ENCODE data around the gene EXOC6B.

The EXOC6B gene

GRCh38 chr2:72828840-72829507 is 3.1 kb upstream of the EXOC6B start:
- no peak for DNase-seq

- DNase-seq = no peak
These were observed 2.3 kb upstream of the EXOC6B start for GRCh38 chr2:72827966-72828646.

- DNase-seq = no peak
These were observed 1.7 kb upstream of the EXOC6B start for GRCh38 chr2:72827487-72827886.

DNA sequence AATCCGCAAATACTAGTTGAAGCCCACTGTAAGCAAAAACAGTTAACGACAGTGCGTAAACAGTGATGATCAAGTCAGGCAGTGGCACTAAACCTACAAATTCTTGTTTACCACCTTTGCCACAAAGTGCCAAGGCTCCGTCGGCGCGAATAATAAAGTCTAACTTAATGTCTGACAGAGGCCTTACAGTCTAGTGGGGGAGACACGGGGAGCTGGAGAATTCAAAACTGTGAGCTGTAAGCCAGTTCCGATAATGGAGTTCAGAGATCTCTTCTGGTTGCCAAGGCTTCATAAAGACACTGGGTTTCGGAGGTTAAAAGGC is 284 bp upstream of the EXOC6B start:
- no peak for DNase-seq

DNA sequence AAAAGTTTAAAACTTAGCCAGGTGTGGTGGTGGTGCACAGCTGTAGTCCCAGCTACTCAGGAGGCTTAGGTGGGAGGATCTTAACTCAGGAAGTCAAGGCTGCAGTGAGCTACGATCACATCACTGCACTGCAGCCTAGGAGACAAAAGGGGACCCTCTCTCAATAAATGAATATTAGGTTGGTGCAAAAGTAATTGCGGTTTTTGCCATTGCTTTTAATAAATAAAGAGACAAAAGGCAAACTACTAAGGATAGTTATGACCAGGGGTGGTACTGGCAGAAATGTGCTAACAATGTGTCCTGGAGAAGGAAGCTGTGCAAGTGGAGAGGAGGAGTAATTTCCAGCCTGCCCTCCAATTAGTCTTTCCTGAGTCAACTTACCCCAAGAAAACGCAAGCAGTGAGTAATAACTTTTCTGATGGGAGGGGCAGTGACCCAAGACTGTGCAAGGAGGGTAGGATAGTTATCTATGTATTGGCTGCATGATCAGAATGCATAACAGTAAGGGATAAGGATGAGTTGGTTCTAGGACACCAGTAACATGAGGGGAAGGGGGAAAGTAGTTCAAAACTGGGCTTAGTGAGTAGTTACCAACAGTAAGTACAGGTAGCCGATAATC is 1.5 kb downstream of the EXOC6B start:
- peak; percentile 1 for DNase-seq

- DNase-seq = no peak
These were observed 3.0 kb downstream of the EXOC6B start for GRCh38 chr2:72822794-72823193.

DNA sequence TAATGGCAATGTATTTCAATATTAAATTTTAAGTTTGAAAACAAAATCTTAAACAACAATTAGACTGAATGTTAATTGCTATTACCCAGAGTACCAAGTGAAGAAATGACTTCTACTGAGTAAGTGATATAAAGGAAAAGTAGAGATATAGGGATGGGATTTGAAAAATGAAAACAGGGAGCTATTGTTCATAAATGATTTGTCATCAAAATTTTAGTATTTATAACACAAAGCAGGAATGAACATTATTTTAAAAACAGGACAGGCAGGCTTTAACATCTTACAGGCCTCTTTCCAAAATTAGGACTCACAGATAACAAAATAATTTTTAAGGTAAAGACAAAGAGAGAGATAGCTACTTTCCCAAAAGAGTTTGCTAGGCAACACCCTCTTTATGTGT is 3.9 kb downstream of the EXOC6B start:
- DNase-seq = no peak

- no peak for DNase-seq
These were observed 4.7 kb downstream of the EXOC6B start for GRCh38 chr2:72821118-72821517.

- no peak for DNase-seq
These were observed 6.3 kb downstream of the EXOC6B start for GRCh38 chr2:72819501-72819900.

DNA sequence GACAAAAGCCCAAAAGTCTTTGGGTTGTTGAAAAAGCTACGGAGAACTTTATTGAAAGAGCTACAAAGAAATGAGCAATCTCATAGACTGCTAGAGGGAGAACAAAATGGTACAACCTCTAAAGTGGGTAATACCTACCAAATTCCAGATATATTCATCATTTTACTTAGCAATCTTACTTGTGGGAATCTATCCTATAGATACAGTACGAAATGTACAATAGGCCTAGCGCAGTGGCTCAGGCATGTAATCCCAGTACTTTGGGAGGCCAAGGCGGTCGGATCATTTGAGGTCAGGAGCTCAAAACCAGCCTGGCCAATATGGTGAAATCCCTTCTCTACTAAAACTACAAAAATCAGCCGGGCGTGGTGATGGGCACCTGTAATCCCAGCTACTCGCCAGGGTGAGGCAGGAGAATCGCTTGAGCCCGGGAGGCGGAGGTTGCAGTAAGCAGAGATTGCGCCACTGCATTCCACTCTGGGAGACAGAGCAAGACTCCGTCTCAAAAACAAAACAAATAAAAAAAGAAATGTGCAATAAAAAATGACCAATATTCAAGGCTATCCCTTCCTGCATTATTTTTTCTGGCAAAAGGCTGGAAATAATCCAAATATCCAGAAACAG is 10.1 kb downstream of the EXOC6B start:
- DNase-seq = no peak

- no peak for DNase-seq
These were observed 12.0 kb downstream of the EXOC6B start for GRCh38 chr2:72813841-72814240.

DNA sequence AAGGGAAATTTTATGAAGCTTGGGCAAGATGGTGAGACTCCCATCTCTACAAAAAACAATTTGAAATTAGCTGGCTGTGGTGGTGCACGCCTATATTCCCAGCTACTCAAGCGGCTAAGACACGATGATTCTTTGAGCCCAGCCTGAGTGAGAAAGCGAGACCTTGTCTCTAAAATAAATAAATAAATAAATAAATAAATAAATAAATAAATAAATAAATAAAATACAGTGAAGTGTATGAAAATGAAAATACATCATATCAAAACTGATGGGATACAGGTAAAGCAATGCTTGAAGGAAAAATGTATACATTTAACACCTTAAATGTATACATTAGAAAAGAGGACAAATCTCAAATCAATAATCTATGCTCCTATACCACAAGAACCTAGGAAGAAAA is 15.7 kb downstream of the EXOC6B start:
- no peak for DNase-seq

DNA sequence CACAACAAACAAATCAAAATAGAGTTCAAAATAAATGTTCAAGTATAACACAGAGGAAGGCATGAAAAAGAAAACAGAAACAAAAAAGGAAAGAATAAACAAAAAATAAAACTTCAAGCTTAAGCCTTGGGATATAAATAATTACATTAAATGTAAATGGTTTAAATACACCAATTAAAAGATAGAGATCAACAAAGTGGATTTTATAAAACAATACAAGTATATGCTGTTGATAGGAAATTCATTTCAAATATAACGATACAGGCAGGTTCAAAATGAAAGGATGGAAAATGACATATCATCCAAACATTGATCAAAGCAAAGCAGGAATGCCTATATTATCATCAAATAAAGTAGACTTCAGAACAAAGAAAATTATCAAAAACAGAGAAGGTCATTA is 16.7 kb downstream of the EXOC6B start:
- DNase-seq = no peak

GRCh38 chr2:72806280-72806945 is 19.4 kb downstream of the EXOC6B start:
- no peak for DNase-seq

- no peak for DNase-seq
These were observed 22.1 kb downstream of the EXOC6B start for GRCh38 chr2:72803626-72804320.

- DNase-seq = no peak
These were observed 22.7 kb downstream of the EXOC6B start for GRCh38 chr2:72803151-72803550.

DNA sequence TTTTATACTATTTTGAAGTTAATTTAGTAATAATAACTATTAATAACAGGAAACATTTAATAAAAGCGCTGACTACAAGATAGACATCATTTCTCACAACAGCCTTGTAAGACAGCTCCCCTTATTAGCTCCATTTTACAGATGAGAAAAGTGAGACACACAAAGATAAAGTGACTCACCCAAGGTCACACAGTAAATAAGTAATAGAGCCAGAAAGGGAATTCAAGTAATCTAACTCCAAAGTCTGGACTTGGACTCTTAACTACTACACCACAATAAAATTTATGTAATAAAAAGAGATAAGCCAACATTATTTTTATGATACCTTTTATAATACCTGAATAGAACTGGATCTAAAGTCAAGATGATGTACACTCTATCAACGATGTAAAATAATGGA is 25.3 kb downstream of the EXOC6B start:
- no peak for DNase-seq

- no peak for DNase-seq
These were observed 28.1 kb downstream of the EXOC6B start for GRCh38 chr2:72797740-72798139.

- DNase-seq = no peak
These were observed 29.1 kb downstream of the EXOC6B start for GRCh38 chr2:72796766-72797165.

GRCh38 chr2:72794572-72794971 is 31.3 kb downstream of the EXOC6B start:
- DNase-seq = no peak

- no peak for DNase-seq
These were observed 31.9 kb downstream of the EXOC6B start for GRCh38 chr2:72793798-72794440.

DNA sequence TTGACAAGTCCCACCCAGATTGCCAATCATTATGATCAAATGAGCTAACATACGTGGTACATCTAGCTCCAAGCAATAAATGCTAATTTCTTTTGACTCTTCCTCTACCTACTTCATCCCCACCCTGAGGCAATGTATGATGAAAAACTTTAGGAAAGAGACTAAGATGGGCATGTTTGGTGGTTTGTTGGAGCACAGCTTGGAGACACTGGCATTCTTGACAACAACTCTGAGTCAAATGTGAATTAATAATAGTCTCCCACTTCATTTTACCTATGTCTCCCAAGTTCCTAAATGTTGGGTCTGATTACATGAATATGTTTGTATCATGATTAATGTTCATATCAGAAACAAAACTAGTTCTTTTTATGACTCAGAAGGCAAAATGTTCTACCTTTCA is 36.6 kb downstream of the EXOC6B start:
- no peak for DNase-seq

Data from stimulated activated naive CD4-positive, alpha-beta T cell treated with Interleukin-2 at 50 U/mL for 16 hours (primary cell).